ENCODE data around the gene DBF4B.
"Not testable (repeated sequence)": the region's sequence is repeated elsewhere in the genome, so short reads cannot be mapped to it uniquely, and the experiment has no call there.

DBF4B gene

DNA sequence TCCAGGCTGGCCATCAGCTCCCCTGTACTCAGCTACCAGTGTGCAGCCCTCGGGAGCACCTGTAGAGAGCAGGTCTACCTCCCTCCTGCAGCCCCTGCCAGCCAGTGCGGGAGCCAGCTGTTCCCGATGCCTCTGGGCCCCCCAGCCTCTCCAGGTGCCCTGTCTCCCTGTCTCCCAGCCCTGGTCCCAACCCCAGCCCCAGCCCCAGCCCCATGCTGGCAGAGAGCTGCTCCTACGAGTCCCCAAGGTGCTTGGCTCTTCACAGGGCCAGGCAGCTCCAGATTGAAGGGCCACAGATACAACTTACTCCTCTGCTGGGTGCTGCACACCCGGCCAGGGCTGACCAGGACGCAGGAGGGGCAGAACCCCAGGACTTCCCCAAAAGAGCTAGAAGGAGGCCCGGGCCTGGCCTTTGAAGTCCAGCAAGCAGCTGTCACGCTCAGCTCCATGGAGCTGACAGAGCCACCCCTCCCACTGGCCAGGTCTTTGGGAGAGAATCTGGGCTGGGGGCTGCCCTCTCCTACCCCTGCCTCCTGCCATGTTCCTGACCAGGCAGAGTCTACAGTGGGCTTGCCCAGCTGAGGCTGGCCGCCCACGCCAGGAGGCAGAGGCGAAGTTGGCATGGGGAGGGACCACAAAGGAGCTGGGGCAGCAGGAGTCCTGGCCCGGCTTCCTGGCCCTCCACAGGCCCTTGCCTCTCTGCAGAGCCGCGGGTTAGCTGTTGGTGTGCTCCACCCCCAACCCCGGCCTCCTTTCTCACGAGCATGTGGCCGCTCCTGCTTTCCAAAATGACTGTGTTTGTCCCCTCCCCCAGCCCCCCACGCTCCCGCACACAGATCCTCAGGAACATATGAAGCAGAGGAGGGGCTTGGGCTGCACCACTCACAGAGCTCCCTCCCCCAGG is 40.9 kb downstream of the DBF4B start:
- TF ChIP-seq, protein P1, sequence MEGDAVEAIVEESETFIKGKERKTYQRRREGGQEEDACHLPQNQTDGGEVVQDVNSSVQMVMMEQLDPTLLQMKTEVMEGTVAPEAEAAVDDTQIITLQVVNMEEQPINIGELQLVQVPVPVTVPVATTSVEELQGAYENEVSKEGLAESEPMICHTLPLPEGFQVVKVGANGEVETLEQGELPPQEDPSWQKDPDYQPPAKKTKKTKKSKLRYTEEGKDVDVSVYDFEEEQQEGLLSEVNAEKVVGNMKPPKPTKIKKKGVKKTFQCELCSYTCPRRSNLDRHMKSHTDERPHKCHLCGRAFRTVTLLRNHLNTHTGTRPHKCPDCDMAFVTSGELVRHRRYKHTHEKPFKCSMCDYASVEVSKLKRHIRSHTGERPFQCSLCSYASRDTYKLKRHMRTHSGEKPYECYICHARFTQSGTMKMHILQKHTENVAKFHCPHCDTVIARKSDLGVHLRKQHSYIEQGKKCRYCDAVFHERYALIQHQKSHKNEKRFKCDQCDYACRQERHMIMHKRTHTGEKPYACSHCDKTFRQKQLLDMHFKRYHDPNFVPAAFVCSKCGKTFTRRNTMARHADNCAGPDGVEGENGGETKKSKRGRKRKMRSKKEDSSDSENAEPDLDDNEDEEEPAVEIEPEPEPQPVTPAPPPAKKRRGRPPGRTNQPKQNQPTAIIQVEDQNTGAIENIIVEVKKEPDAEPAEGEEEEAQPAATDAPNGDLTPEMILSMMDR (IDR thresholded peaks at IDR 0.05; ENCODE audit: low read length, missing control alignments): no peak
- no peak for DNase-seq (ENCODE audit: low read depth)
- H3K4me3 ChIP-seq (replicated peaks; ENCODE audit: low read depth, low read length): no peak overlapping the region

DNA sequence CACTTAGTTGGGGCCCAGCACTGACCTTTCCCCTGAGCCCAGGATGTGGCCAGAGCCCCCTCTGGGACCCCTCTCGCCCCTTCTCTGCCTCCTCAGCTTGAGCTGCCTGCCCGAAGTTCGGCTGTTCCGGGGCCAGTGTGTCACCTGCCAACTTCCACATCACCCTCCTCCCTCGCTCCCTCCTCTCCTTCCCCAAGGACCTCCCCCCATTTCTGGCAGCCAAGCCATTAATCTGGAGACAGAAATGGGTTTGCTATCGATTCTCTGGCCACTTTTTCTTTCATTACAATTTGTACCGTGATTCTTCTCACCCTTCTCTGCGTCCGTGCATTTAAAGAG is 41.5 kb downstream of the DBF4B start:
- no peak for DNase-seq (ENCODE audit: low read depth)
- TF ChIP-seq, protein P1 (IDR thresholded peaks at IDR 0.05; ENCODE audit: low read length, missing control alignments): no peak
- H3K4me3 ChIP-seq (replicated peaks; ENCODE audit: low read depth, low read length): no peak overlapping the region

DNA sequence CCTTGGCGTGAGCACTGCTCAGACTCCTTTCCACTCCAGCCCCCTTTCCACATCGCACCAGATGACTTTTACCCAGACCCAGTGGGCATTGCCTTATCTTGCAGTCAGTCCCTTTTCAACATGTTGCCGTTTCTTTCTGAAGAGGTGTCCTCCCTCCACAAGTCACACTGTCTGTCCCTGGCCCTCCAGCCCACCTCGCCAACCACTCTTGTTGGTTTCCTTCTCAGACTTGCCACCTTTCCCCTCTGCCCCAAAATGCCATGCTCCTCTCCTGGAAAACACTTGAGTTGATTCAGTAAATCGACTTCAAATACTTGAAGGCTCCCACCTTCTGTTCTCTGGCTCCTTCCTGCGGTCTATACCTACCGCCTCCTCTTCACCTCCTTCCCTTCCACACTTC is 42.9 kb downstream of the DBF4B start:
- H3K4me3 ChIP-seq (replicated peaks; ENCODE audit: low read depth, low read length): no peak overlapping the region
- TF ChIP-seq, protein P1 (IDR thresholded peaks at IDR 0.05; ENCODE audit: low read length, missing control alignments): no peak
- no peak for DNase-seq (ENCODE audit: low read depth)

DNA sequence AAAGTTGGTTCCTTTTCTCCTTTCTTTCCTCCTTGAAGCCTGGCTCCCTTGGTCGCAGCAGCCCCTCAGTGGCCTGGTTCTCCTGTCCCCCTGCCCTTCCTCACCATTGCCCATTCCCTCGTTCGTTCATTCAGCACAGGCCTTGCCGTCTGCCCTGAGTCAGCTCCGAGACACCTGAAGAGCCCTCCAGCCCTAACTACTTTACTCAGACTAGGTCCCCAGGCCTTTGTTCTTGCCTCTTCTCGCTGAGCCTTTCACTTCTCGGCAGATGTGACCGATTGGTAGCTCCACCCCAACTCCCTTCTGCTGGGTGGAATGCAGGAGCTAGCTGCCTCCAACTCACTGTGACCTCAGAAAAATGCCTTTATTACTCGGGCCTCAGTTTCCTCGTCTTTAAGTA is 43.3 kb downstream of the DBF4B start:
- H3K4me3 ChIP-seq (replicated peaks; ENCODE audit: low read depth, low read length): no peak overlapping the region
- TF ChIP-seq, protein P1 (IDR thresholded peaks at IDR 0.05; ENCODE audit: low read length, missing control alignments): no peak

DNA sequence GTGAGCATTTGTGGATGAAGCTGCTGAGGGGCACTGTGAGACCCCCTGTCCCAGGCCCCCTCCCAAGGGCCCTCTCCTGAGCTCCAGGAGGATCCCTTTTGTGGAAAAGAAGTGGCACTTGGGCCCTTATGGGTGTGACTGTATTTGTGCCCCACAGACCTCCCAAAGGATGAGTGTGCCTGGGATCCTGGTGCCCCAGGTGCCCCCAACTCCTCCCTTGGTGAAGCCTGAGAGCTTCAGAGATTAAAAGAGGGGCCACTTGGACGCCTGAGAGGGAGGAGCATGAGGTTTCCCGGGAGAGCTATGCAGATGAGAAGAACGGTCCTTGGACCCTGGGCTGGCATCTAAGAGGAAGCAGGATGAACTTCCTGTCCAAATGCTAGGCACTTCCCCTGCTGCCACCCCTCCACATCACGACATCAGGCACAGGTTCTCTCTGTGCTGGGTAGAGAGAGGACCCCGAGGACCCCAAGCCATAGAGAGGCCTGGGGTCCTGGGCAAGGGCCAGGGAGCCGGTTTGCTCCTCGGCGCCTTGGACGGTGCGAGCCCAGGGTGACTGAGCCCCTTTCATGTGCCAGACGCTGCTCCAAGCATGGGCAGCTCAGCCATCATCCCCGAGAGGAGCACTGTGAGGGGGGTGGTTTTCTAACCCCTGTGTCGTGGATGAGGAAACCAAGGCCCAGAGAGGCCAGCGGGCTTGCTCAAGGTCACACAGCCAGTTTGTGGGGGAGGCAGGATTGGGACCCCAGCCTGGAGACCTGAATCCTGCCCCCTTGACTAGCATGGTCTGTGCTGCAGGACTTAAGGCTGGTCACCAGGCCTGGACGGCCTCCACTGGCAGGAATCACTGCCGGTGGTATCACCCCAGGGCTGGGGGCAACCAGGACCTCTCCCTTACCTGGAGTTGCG is 44.7 kb downstream of the DBF4B start:
- no peak for DNase-seq (ENCODE audit: low read depth)
- TF ChIP-seq, protein P1 (IDR thresholded peaks at IDR 0.05; ENCODE audit: low read length, missing control alignments): no peak
- H3K4me3 ChIP-seq (replicated peaks; ENCODE audit: low read depth, low read length): no peak overlapping the region

More for the DNA sequence above, 43.3 kb downstream of the DBF4B start:
- DNase-seq (ENCODE audit: low read depth): no peak

DNA sequence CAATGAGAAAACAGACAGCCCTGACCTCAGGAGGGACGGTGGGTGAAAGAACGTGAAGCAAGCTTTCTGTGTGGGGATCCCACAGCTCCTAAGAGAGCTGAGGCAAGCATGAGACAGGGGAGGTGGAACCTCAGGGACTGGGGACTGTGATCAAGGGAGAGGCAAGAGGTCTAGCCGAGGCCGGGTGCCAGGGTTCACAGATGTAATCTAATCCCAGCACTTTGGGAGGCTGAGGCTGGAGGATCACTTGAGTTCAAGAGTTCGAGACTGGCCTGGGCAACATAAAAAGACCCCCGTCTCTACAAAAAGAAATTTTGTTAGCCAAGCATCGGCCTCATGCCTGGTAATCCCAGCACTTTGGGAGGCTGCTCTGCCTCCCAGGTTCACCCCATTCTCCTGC is 45.8 kb downstream of the DBF4B start:
- no peak overlapping the region for H3K4me3 ChIP-seq (replicated peaks; ENCODE audit: low read depth, low read length)
- no peak for DNase-seq (ENCODE audit: low read depth)
- TF ChIP-seq, protein P1 (IDR thresholded peaks at IDR 0.05; ENCODE audit: low read length, missing control alignments): no peak

DNA sequence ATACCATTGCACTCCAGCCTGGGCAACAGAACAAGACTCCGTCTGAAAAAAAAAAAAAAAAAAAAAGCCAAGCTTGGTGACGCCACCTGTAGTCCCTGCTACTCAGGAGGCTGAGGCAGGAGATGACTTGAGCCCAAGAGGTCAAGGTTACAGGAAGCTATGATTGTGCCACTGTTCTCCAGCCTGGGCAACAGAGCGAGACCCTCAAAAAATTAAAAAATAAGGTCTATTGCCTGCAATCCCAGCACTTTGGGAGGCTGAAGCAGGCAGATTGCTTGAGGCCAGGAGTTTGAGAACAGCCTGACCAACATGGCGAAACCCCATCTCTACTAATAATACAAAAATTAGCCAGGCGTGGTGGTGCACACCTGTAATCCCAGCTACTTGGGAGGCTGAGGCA is 46.7 kb downstream of the DBF4B start:
- not testable (repeated sequence) for DNase-seq (ENCODE audit: low read depth); H3K4me3 ChIP-seq (replicated peaks; ENCODE audit: low read depth, low read length)

All from fibroblast of pulmonary artery (primary cell).